ENCODE results near the gene FURIN. TPM values are rescaled to one million over a fixed set of nuclear protein-coding genes. Genes with fewer than 3 reads are reported as not detected.
"Not testable (repeated sequence)": the region's sequence is repeated elsewhere in the genome, so short reads cannot be mapped to it uniquely, and the experiment has no call there.

The FURIN gene
- polyA plus RNA-seq, 1 of the 3 experiments (the other 2 are of a cell fraction) = 40.8 TPM

DNA sequence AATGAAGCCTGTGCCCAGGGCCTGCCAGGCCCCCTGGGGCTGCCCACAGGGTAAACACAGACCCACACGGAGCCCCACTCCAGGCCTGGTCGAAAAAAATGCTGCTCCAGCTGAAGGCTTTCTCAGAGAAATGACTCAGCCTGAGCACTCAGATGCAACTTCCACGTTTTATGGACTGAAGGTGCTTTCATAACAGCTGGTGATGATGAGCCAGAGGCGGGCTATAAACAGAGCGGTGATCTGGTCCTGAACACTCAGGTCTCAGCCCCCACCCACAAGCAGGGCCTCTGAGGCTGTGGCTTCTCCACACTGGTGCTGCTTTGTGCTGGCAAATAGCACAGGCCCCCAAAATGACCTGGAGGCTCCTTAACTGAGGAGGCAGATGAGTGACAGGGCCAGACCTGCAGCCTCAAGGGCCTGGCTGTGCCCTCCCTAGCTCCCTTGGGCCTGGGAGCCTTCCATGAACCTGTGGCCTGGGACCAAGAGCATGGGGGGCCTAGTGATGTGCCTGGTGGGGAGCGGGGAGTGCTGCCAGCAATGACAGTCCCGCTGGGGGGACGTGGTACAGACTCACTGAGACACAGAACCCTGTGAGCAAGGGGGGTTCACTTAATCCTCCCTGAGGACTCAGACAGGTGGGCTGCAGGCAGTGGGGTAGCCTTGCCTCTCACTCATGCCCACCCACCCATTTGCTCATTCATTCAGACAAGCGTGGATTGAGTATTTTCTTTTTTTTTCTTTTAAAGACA is 23.0 kb upstream of the FURIN start:
- peaks cover 5 to 9% of the 10 kb centered on the region in 2 experiments; a peak in 2 of 4 replicates for H3K4me1 ChIP-seq (ENCODE audit: control insufficient read depth in 1 of 2, insufficient read depth in 2 of 2, low read depth in 1 of 2, low read length in 1 of 2)
- peak overlapping the region; percentile 50; the same call in 1 of the 2 replicates for H3K4me2 ChIP-seq
- H3K9me3 ChIP-seq = no peaks in the 10 kb centered on the region
- no peak overlapping the region for H3K4me3 ChIP-seq (ENCODE audit: low read depth in 2 of 2, low read length in 1 of 2)
- H3F3A ChIP-seq (replicated peaks; ENCODE audit: insufficient read depth) = peaks cover 9% of the 10 kb centered on the region
- TF ChIP-seq FOXM1 (IDR thresholded peaks at IDR 0.05; ENCODE audit: low read depth) = no peak
- no peak for TF ChIP-seq GATA2 (CRISPR knock-in tag; IDR thresholded peaks at IDR 0.05)
- TF ChIP-seq USF2 (IDR thresholded peaks at IDR 0.05; ENCODE audit: borderline replicate concordance, low read depth, low read length) = no peak
- TF ChIP-seq SMC3 (IDR thresholded peaks at IDR 0.05; ENCODE audit: low read depth, low read length) = no peak
- TF ChIP-seq YY1 (IDR thresholded peaks at IDR 0.05; ENCODE audit: low read depth) = no peak
- no peak for TF ChIP-seq RXRA (IDR thresholded peaks at IDR 0.05; ENCODE audit: borderline replicate concordance, low read depth)
- peak; percentile 82 for TF ChIP-seq FOSL2 (IDR thresholded peaks at IDR 0.05; ENCODE audit: borderline replicate concordance, low read depth)
- no peak for TF ChIP-seq TAF1 (IDR thresholded peaks at IDR 0.05; ENCODE audit: borderline replicate concordance, low read depth, low read length)
- no peak for TF ChIP-seq EZH2phosphoT487 (IDR thresholded peaks at IDR 0.05; ENCODE audit: borderline replicate concordance, low read depth)
- TF ChIP-seq MEF2A (IDR thresholded peaks at IDR 0.05; ENCODE audit: borderline replicate concordance, low read depth) = no peak
- TF ChIP-seq ELF1 (IDR thresholded peaks at IDR 0.05) = no peak
- no peak for TF ChIP-seq CHD2 (IDR thresholded peaks at IDR 0.05; ENCODE audit: low read length, partially characterized antibody)
- TF ChIP-seq NRF1 (IDR thresholded peaks at IDR 0.05; ENCODE audit: low read depth, low read length) = no peak
- no peak for TF ChIP-seq USF1 (IDR thresholded peaks at IDR 0.05; ENCODE audit: borderline replicate concordance, low read depth)
- peak; percentile 51 for TF ChIP-seq PBX3 (IDR thresholded peaks at IDR 0.05)
- no peak for TF ChIP-seq POLR2AphosphoS5 (IDR thresholded peaks at IDR 0.05; ENCODE audit: low read depth, low read length)
- no peak for TF ChIP-seq SIN3A (IDR thresholded peaks at IDR 0.05; ENCODE audit: borderline replicate concordance, low read depth, low read length)
- peak in 1 of 2 experiments; percentile 20; a peak in 1 of 4 replicates for TF ChIP-seq EP300 (IDR thresholded peaks at IDR 0.05; ENCODE audit: borderline replicate concordance in 1 of 2, low read depth in 1 of 2, low read length in 1 of 2)
- peak; percentile 77 for TF ChIP-seq TCF12 (IDR thresholded peaks at IDR 0.05)
- TF ChIP-seq MXI1 (IDR thresholded peaks at IDR 0.05; ENCODE audit: low read depth, low read length) = no peak
- TF ChIP-seq, protein P1, sequence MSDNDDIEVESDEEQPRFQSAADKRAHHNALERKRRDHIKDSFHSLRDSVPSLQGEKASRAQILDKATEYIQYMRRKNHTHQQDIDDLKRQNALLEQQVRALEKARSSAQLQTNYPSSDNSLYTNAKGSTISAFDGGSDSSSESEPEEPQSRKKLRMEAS (IDR thresholded peaks at IDR 0.05; ENCODE audit: low read depth) = peak; percentile 80
- peak; percentile 69; the same call in 1 of the 2 replicates for TF ChIP-seq JUND (IDR thresholded peaks at IDR 0.05)
- no peak for DNase-seq
- H3K27ac ChIP-seq (ENCODE audit: low read depth in 2 of 2, low read length in 1 of 2) = peak overlapping the region in 1 of 2 experiments; percentile 64; a peak in 2 of 4 replicates
- H3K79me2 ChIP-seq (ENCODE audit: insufficient read depth) = no peaks in the 10 kb centered on the region
- H3K36me3 ChIP-seq (replicated peaks in 1 of 2; ENCODE audit: control insufficient read depth in 1 of 2, insufficient read depth in 2 of 2, low read length in 1 of 2) = no peaks in the 10 kb centered on the region
- H2AFZ ChIP-seq (ENCODE audit: low read depth) = peak overlapping the region; percentile 77
- H3K27me3 ChIP-seq (ENCODE audit: insufficient read depth) = no peaks in the 10 kb centered on the region
- no peaks in the 10 kb centered on the region for H3K9me2 ChIP-seq
- no peak overlapping the region for H3K9ac ChIP-seq
- WGBS (ENCODE audit: low lambda C conversion rate) = 63% methylated on average over 9 of the region's 9 CpGs
- H4K20me1 ChIP-seq (ENCODE audit: insufficient read depth) = no peaks in the 10 kb centered on the region
- CTCF ChIA-PET = no interaction called here
- POLR2A ChIA-PET = no interaction called here

GRCh38 chr15:90849424-90849823 is 19.0 kb upstream of the FURIN start:
- CTCF ChIA-PET = interaction anchor here (0.9 to 1.6 kb wide), 2 partner anchors 22 to 32 kb away, joined by 3 to 4 read pairs; no protein-coding TSS in a partner anchor
- H3K9me3 ChIP-seq, POLR2A ChIA-PET: not testable (repeated sequence)

More at GRCh38 chr15:90849424-90849823, 19.0 kb upstream of the FURIN start:
- DNase-seq; H3K27ac ChIP-seq (ENCODE audit: low read depth in 2 of 2, low read length in 1 of 2); H3K9me2 ChIP-seq; H3F3A ChIP-seq (replicated peaks; ENCODE audit: insufficient read depth); H2AFZ ChIP-seq (ENCODE audit: low read depth); H3K4me3 ChIP-seq (ENCODE audit: low read depth in 2 of 2, low read length in 1 of 2); H4K20me1 ChIP-seq (ENCODE audit: insufficient read depth); H3K4me2 ChIP-seq; H3K9ac ChIP-seq; H3K27me3 ChIP-seq (ENCODE audit: insufficient read depth); H3K36me3 ChIP-seq (replicated peaks in 1 of 2; ENCODE audit: control insufficient read depth in 1 of 2, insufficient read depth in 2 of 2, low read length in 1 of 2); H3K79me2 ChIP-seq (ENCODE audit: insufficient read depth): not testable (repeated sequence)
- 94% methylated on average over 1 of the region's 1 CpG for WGBS (ENCODE audit: low lambda C conversion rate)
- peaks cover 0 to 13% of the 10 kb centered on the region in 2 experiments; a peak in 1 of 4 replicates for H3K4me1 ChIP-seq (ENCODE audit: control insufficient read depth in 1 of 2, insufficient read depth in 2 of 2, low read depth in 1 of 2, low read length in 1 of 2)
